Subcutaneous adipose tissue (tissue), 4 donors: ENCODE results near the gene FSTL4. TPM values are rescaled to one million over a fixed set of nuclear protein-coding genes. Genes with fewer than 3 reads are reported as not detected.

Experiments
- total RNA-seq, 4 donors: library from RNA; depleted of rRNA; stranded (reverse); fragments of >200 nt; gene quantifications; one replicate each; pipeline ENCODE4 v1.1.0, GENCODE V29; 2016
- TF ChIP-seq, protein P1 (sequence below): fragments of 450-650 bp; IDR thresholded peaks from one replicate; pipeline ENCODE4 v1.5.1; 2016; ENCODE audit warnings: low read depth, mild to moderate bottlenecking, control low read depth, antibody characterized with exemption, moderate library complexity

The FSTL4 gene
- total RNA-seq, 4 donors from 2014 or later = not detected

DNA sequence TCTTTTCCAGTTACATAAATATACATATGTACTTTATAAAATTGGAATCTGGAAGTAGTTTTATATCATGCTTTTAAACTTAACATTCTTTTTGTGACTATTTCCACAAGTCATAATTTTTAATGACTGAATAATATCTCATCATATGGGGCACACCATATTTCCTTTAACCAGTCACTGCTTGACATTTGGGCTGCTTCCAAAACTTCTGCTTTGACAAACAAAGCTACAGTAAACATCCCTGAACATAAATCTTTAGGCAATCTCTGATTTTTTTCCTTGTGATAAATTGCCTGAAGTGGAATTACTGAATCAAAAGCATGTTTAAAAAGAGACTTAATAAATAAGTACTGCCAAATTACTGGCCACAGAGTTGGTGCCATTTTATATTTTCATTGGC is 178.0 kb downstream of the FSTL4 start:
- TF ChIP-seq, protein P1, sequence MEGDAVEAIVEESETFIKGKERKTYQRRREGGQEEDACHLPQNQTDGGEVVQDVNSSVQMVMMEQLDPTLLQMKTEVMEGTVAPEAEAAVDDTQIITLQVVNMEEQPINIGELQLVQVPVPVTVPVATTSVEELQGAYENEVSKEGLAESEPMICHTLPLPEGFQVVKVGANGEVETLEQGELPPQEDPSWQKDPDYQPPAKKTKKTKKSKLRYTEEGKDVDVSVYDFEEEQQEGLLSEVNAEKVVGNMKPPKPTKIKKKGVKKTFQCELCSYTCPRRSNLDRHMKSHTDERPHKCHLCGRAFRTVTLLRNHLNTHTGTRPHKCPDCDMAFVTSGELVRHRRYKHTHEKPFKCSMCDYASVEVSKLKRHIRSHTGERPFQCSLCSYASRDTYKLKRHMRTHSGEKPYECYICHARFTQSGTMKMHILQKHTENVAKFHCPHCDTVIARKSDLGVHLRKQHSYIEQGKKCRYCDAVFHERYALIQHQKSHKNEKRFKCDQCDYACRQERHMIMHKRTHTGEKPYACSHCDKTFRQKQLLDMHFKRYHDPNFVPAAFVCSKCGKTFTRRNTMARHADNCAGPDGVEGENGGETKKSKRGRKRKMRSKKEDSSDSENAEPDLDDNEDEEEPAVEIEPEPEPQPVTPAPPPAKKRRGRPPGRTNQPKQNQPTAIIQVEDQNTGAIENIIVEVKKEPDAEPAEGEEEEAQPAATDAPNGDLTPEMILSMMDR = no peak

GRCh38 chr5:133433641-133434040 is 178.7 kb downstream of the FSTL4 start:
- TF ChIP-seq, protein P1 = no peak

GRCh38 chr5:133432956-133433532 is 179.3 kb downstream of the FSTL4 start:
- TF ChIP-seq, protein P1 = no peak

DNA sequence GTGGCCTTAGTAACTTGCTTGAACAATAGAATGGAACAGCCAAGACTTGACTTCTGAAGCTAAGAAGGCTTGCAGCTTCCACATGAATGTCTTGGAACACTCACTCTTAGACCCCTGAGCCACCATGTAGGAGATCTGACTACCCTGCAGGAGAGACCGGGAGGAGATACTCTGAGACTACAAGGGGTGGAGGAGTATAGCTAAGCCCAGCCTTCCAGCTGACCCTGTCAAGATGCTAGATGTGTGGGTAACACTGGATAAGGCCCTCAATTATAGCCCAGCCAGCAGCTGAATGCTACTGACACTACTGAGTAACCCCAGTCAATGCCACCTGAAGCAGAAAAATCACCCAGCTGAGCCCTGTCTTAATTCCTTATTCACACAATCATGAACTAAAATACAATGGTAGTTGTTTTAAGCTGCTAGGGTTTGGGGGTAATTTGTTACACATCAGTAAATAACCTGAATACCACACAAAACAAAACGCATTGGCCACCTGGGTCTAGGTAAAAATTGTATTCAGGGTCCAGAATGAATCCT is 180.9 kb downstream of the FSTL4 start:
- TF ChIP-seq, protein P1 = no peak

DNA sequence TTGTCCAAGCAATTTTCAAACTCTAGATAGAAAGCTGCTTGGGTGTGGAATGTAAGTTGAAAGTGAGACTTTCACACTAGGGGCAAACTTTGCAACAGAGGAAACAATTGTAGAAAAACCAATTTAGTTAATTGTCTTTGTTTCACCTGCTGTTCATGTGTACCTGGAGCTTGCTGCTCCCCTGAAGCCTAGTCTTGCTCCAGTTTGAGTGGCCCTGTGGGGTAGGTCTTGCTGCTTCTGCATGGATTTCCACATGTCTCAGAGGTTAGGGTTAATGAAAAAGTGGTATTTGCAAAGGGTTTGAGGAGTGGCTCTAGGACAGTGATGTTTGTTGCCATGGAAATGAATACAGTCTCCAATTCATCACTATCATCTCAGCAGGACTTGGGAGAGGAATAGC is 182.2 kb downstream of the FSTL4 start:
- TF ChIP-seq, protein P1 = no peak

GRCh38 chr5:133429046-133429445 is 183.3 kb downstream of the FSTL4 start:
- TF ChIP-seq, protein P1 = no peak

GRCh38 chr5:133428072-133428660 is 184.2 kb downstream of the FSTL4 start:
- TF ChIP-seq, protein P1 = no peak
